Kidney epithelial cell (primary cell): ENCODE data around the gene M1AP. TPM values are rescaled to one million over a fixed set of nuclear protein-coding genes. Genes with fewer than 3 reads are reported as not detected.
A peak's percentile ranks its signal among the peaks of the same experiment; 100 is the strongest.
"Not testable (repeated sequence)": the region's sequence is repeated elsewhere in the genome, so short reads cannot be mapped to it uniquely, and the experiment has no call there.

ENCODE experiments used
- DNase-seq: peaks from one replicate; pipeline ENCODE4 v3.0.0-alpha.2; 2010; ENCODE audit warnings: low read depth
- H3K27me3 ChIP-seq: 2 replicates; pipeline ENCODE4 v1.6.0; 2011; ENCODE audit warnings: low read length; ENCODE audit not compliant: control insufficient read depth, insufficient read depth
- H3K36me3 ChIP-seq: 2 replicates; pipeline ENCODE4 v1.5.1; 2011; ENCODE audit warnings: low read length; ENCODE audit not compliant: control insufficient read depth, insufficient read depth
- H3K4me3 ChIP-seq: 2 replicates; pipeline ENCODE4 v1.5.1; 2011; ENCODE audit warnings: low read depth, mild to moderate bottlenecking, control low read depth, low read length
- CTCF ChIP-seq: IDR thresholded peaks from 2 replicates; pipeline ENCODE4 v1.5.1; 2011; ENCODE audit warnings: mild to moderate bottlenecking, moderate library complexity, low read length, control low read depth, inconsistent platforms; ENCODE audit not compliant: insufficient read depth, poor library complexity, severe bottlenecking
- total RNA-seq: library from RNA; depleted of rRNA; stranded (reverse); fragments of >200 nt; gene quantifications from 2 replicates; pipeline ENCODE4 v1.2.3, GENCODE V29; 2015

M1AP gene
- total RNA-seq, 1 donor from 2014 or later, result 1.3 TPM

- Histone ChIP-seq H3K36me3 (no peaks in the 10 kb centered on the region), H3K27me3 (no peaks in the 10 kb centered on the region), H3K4me3 (no peak overlapping the region)
- DNase-seq, result peak; percentile 52
- TF ChIP-seq CTCF, result no peak
Measured at GRCh38 chr2:74566754-74567085, 81.4 kb downstream of the M1AP start.

GRCh38 chr2:74566076-74566753 is 81.9 kb downstream of the M1AP start:
- no peaks in the 10 kb centered on the region for H3K36me3 ChIP-seq
- no peak for TF ChIP-seq CTCF
- no peak overlapping the region for H3K4me3 ChIP-seq
- no peaks in the 10 kb centered on the region for H3K27me3 ChIP-seq
- DNase-seq, result no peak

- Histone ChIP-seq H3K36me3 (no peaks in the 10 kb centered on the region), H3K27me3 (no peaks in the 10 kb centered on the region), H3K4me3 (no peak overlapping the region)
- DNase-seq, result no peak
- no peak for TF ChIP-seq CTCF
Measured at GRCh38 chr2:74564222-74564621, 83.9 kb downstream of the M1AP start.

- Histone ChIP-seq H3K27me3 (no peaks in the 10 kb centered on the region), H3K36me3 (no peaks in the 10 kb centered on the region), H3K4me3 (no peak overlapping the region)
- TF ChIP-seq CTCF, result no peak
- no peak for DNase-seq
Measured at GRCh38 chr2:74562126-74562775, 85.9 kb downstream of the M1AP start.

GRCh38 chr2:74561022-74561421 is 87.1 kb downstream of the M1AP start:
- H3K36me3 ChIP-seq, H3K4me3 ChIP-seq, H3K27me3 ChIP-seq, DNase-seq: not testable (repeated sequence)

- no peak overlapping the region for H3K4me3 ChIP-seq
- no peak for DNase-seq
- no peaks in the 10 kb centered on the region for H3K27me3 ChIP-seq
- no peaks in the 10 kb centered on the region for H3K36me3 ChIP-seq
- no peak for TF ChIP-seq CTCF
Measured at GRCh38 chr2:74560591-74560990, 87.5 kb downstream of the M1AP start.
